H1 (cell line): Measurements from ENCODE around the gene CHPT1. TPM values are rescaled to one million over a fixed set of nuclear protein-coding genes. Genes with fewer than 3 reads are reported as not detected.
A peak's percentile ranks its signal among the peaks of the same experiment; 100 is the strongest.

Source experiments
- CTCF ChIA-PET: fragments of 300-600 bp; sonication (Branson Sonifier 250); formaldehyde crosslinking; loops from one replicate; lab custom pipeline; 2021; ENCODE audit not compliant: partially characterized antibody; lab: Charles Lee
- POLR2A ChIA-PET: fragments of 300-600 bp; sonication (Branson Sonifier 250); formaldehyde crosslinking; loops from one replicate; lab custom pipeline; 2021; ENCODE audit warnings: inconsistent platforms; ENCODE audit not compliant: partially characterized antibody; lab: Charles Lee
- DNase-seq, 2 experiments: peaks; one replicate each; pipeline versions ENCODE4 v3.0.0 to v3.0.0-alpha.2; 2010 to 2022; ENCODE audit warnings: low spot score in 2 of 2, low read depth in 1 of 2, mixed read lengths in 1 of 2
- FAIRE-seq: peaks from 2 replicates; lab custom pipeline; 2011; peaks lifted over from hg19 to GRCh38; lab: Jason Lieb, UNC
- H2AFZ ChIP-seq: 2 replicates; pipeline ENCODE4 v1.8.1; 2012; ENCODE audit warnings: low read length, inconsistent platforms
- H2AK5ac ChIP-seq: 2 replicates; pipeline ENCODE4 v1.6.1; 2013; ENCODE audit warnings: low read depth, low read length
- H2BK120ac ChIP-seq: replicated peaks from 2 replicates; pipeline ENCODE3; 2013; ENCODE audit warnings: low read depth, low read length, inconsistent platforms
- H2BK12ac ChIP-seq: 2 replicates; pipeline ENCODE4 v1.6.1; 2013; ENCODE audit warnings: low read depth, low read length
- H2BK15ac ChIP-seq: 2 replicates; pipeline ENCODE4 v1.6.1; 2013; ENCODE audit warnings: low read length
- H2BK20ac ChIP-seq: 2 replicates; pipeline ENCODE4 v1.6.1; 2013; ENCODE audit warnings: low read length
- H2BK5ac ChIP-seq: 2 replicates; pipeline ENCODE4 v1.6.1; 2013; ENCODE audit warnings: low read depth, low read length
- H3K14ac ChIP-seq: 2 replicates; pipeline ENCODE4 v1.6.1; 2013; ENCODE audit warnings: inconsistent platforms; ENCODE audit not compliant: insufficient read length
- H3K18ac ChIP-seq: 2 replicates; pipeline ENCODE4 v1.6.1; 2013; ENCODE audit warnings: low read length; ENCODE audit errors: extremely low read depth
- H3K23ac ChIP-seq: 2 replicates; pipeline ENCODE4 v1.6.1; 2013; ENCODE audit warnings: inconsistent platforms; ENCODE audit not compliant: insufficient read length
- H3K23me2 ChIP-seq: 2 replicates; pipeline ENCODE4 v1.6.1; 2013; ENCODE audit warnings: low read depth, low read length
- H3K27ac ChIP-seq: 2 replicates; pipeline ENCODE4 v1.6.1; 2011; ENCODE audit warnings: low read depth, low read length, inconsistent platforms
- H3K27me3 ChIP-seq, 4 experiments: replicated peaks in 1 of 4; 1 replicate in 1 of 4; 2 replicates in 3 of 4; pipeline versions ENCODE4 v1.6.1 to v1.8.1; 2011 to 2013; ENCODE audit warnings: low read length in 3 of 4, mild to moderate bottlenecking in 3 of 4, inconsistent platforms in 2 of 4, mixed read lengths in 2 of 4, moderate library complexity in 1 of 4; ENCODE audit not compliant: control insufficient read depth in 3 of 4, insufficient read depth in 3 of 4; ENCODE audit errors: extremely low read depth in 1 of 4
- H3K36me3 ChIP-seq, 4 experiments: 2 replicates each; pipeline versions ENCODE4 v1.6.1 to v1.8.1; 2011 to 2013; ENCODE audit warnings: mild to moderate bottlenecking in 4 of 4, low read length in 3 of 4, moderate library complexity in 2 of 4, control low read depth in 1 of 4, inconsistent platforms in 1 of 4; ENCODE audit not compliant: insufficient read depth in 4 of 4, control insufficient read depth in 2 of 4
- H3K4ac ChIP-seq: replicated peaks from 2 replicates; pipeline ENCODE3; 2013; ENCODE audit warnings: low read length, low read depth, mixed read lengths, inconsistent platforms; ENCODE audit not compliant: insufficient read length
- H3K4me1 ChIP-seq, 4 experiments: replicated peaks in 1 of 4; 1 replicate in 1 of 4; 2 replicates in 3 of 4; pipeline versions ENCODE4 v1.6.1 to v1.8.1; 2011 to 2013; ENCODE audit warnings: low read length in 3 of 4, inconsistent platforms in 2 of 4, mixed read lengths in 1 of 4; ENCODE audit not compliant: insufficient read depth in 4 of 4, control insufficient read depth in 3 of 4
- H3K4me2 ChIP-seq, 2 experiments: 2 replicates each; pipeline versions ENCODE4 v1.6.1 to v1.8.1; 2011 to 2013; ENCODE audit warnings: low read depth in 2 of 2, low read length in 2 of 2, control low read depth in 1 of 2, inconsistent platforms in 1 of 2, mild to moderate bottlenecking in 1 of 2; ENCODE audit not compliant: insufficient read depth in 1 of 2
- H3K4me3 ChIP-seq, 4 experiments: fragments of 200-600, 300-600 bp in 1 of 4; sonication (generic), shearing (Covaris generic), sonication (Bioruptor Twin) in 1 of 4; 2 replicates each; pipeline versions ENCODE4 v1.5.1 to v1.8.1; 2011 to 2016; ENCODE audit warnings: low read length in 4 of 4, low read depth in 3 of 4, control low read depth in 2 of 4, inconsistent platforms in 2 of 4, mild to moderate bottlenecking in 2 of 4, mixed read lengths in 1 of 4, moderate library complexity in 1 of 4; ENCODE audit not compliant: insufficient read depth in 2 of 4; ENCODE audit errors: extremely low read depth in 1 of 4
- H3K56ac ChIP-seq: replicated peaks from 2 replicates; pipeline ENCODE3; 2013; ENCODE audit warnings: low read depth, mild to moderate bottlenecking, mixed read lengths, low read length, inconsistent platforms; ENCODE audit not compliant: insufficient read length
- H3K79me1 ChIP-seq: 2 replicates; pipeline ENCODE4 v1.6.1; 2013; ENCODE audit warnings: low read depth, low read length, control low read depth
- H3K79me2 ChIP-seq, 2 experiments: 2 replicates each; pipeline versions ENCODE4 v1.6.1 to v1.8.1; 2012 to 2013; ENCODE audit warnings: low read length in 2 of 2, mild to moderate bottlenecking in 2 of 2, inconsistent platforms in 1 of 2; ENCODE audit not compliant: insufficient read depth in 2 of 2, control insufficient read depth in 1 of 2
- H3K9ac ChIP-seq, 4 experiments: replicated peaks in 1 of 4; 1 replicate in 1 of 4; 2 replicates in 3 of 4; pipeline versions ENCODE4 v1.6.1 to v1.8.1; 2011 to 2013; ENCODE audit warnings: low read depth in 3 of 4, low read length in 3 of 4, control low read depth in 2 of 4, mild to moderate bottlenecking in 2 of 4, moderate library complexity in 2 of 4, inconsistent platforms in 1 of 4; ENCODE audit errors: extremely low read depth in 1 of 4
- H3K9me3 ChIP-seq, 2 experiments: 2 replicates each; pipeline versions ENCODE4 v1.6.1 to v1.8.1; 2012 to 2013; ENCODE audit warnings: mild to moderate bottlenecking in 2 of 2, moderate library complexity in 2 of 2, control low read depth in 1 of 2, inconsistent platforms in 1 of 2, low read depth in 1 of 2, low read length in 1 of 2, mixed read lengths in 1 of 2; ENCODE audit not compliant: insufficient read depth in 2 of 2
- H4K20me1 ChIP-seq, 2 experiments: replicated peaks in 1 of 2; 2 replicates each; pipeline versions ENCODE3 to v1.8.1; 2011 to 2013; ENCODE audit warnings: inconsistent platforms in 2 of 2, low read length in 2 of 2, mild to moderate bottlenecking in 1 of 2; ENCODE audit not compliant: insufficient read depth in 2 of 2, control insufficient read depth in 1 of 2
- H4K5ac ChIP-seq: 2 replicates; pipeline ENCODE4 v1.6.1; 2013; ENCODE audit warnings: low read length, low read depth, mixed read lengths, inconsistent platforms; ENCODE audit not compliant: insufficient read length
- H4K8ac ChIP-seq: 2 replicates; pipeline ENCODE4 v1.8.0; 2013; ENCODE audit warnings: mild to moderate bottlenecking, moderate library complexity, low read length, inconsistent platforms; ENCODE audit not compliant: insufficient read depth; ENCODE audit errors: extremely low read depth
- H4K91ac ChIP-seq: replicated peaks from 2 replicates; pipeline ENCODE3; 2013; ENCODE audit warnings: low read length, mixed read lengths, inconsistent platforms; ENCODE audit not compliant: insufficient read length
- CTCF ChIP-seq, 3 experiments: IDR thresholded peaks; 1 replicate in 2 of 3; 2 replicates in 1 of 3; pipeline versions ENCODE4 v1.5.1 to v1.6.1; 2011; ENCODE audit warnings: low read length in 3 of 3, mild to moderate bottlenecking in 3 of 3, inconsistent platforms in 2 of 3, low read depth in 1 of 3, moderate library complexity in 1 of 3; ENCODE audit not compliant: insufficient read depth in 1 of 3; ENCODE audit errors: control extremely low read depth in 1 of 3
- KDM5A ChIP-seq: fragments of 200-600 bp; IDR thresholded peaks from 2 replicates; pipeline ENCODE4 v1.7.1; 2012; ENCODE audit warnings: mild to moderate bottlenecking, low read length, inconsistent platforms, mixed read lengths
- RAD21 ChIP-seq, 2 experiments: IDR thresholded peaks in 1 of 2; conservative IDR thresholded peaks in 1 of 2; 2 replicates each; pipeline ENCODE4 v1.6.1; 2011; ENCODE audit warnings: low read depth in 2 of 2, low read length in 2 of 2, improper control_type of control experiment in 1 of 2, inconsistent platforms in 1 of 2, mild to moderate bottlenecking in 1 of 2, moderate library complexity in 1 of 2
- RFX5 ChIP-seq: IDR thresholded peaks from 2 replicates; pipeline ENCODE4 v1.6.1; 2011; ENCODE audit warnings: low read depth, low read length, improper control_type of control experiment, borderline replicate concordance
- WGBS, 2 experiments: shearing (Covaris generic) in 1 of 2; methylation state at CpG; one replicate each; pipeline versions ENCODE4 v1.1.6 to v1.1.7; 2013 to 2015; ENCODE audit warnings: low lambda C conversion rate in 2 of 2, mixed read lengths in 2 of 2, inconsistent platforms in 1 of 2, low coverage in 1 of 2, missing lambda C conversion rate in 1 of 2; ENCODE audit not compliant: insufficient replicate concordance in 2 of 2, insufficient coverage in 1 of 2, insufficient read length in 1 of 2; ENCODE audit errors: extremely low coverage in 1 of 2, missing lambda C conversion rate in 1 of 2; 5-methylcytosine and 5-hydroxymethylcytosine counted together
- polyA plus RNA-seq, 7 experiments: library from polyadenylated mRNA; depleted of rRNA in 3 of 7; stranded (reverse) in 5 of 7; unstranded in 2 of 7; fragments of >200 nt in 5 of 7; fragments of 200-250 nt in 2 of 7; gene quantifications; 1 replicate in 5 of 7; 2 replicates in 1 of 7; 4 replicates in 1 of 7; pipeline versions ENCODE4 v1.2.1 to v1.2.3, GENCODE V29; 2011 to 2013; ENCODE audit warnings: missing spikeins in 2 of 7, mixed read lengths in 2 of 7
- total RNA-seq: library from RNA; stranded (reverse); fragmentation: NEBNext Ultra II Directional; extraction: Animal tissue kit (Norgen Biotek cat#: 25700); gene quantifications from 2 replicates; pipeline ENCODE4 v1.2.1, GENCODE V29; 2021

Gene CHPT1
- total and polyA plus RNA-seq, 2 of the 8 experiments (the other 6 are each of a cell fraction or from before 2014, with no cell fraction given): 13.3 to 22.5 TPM

DNA sequence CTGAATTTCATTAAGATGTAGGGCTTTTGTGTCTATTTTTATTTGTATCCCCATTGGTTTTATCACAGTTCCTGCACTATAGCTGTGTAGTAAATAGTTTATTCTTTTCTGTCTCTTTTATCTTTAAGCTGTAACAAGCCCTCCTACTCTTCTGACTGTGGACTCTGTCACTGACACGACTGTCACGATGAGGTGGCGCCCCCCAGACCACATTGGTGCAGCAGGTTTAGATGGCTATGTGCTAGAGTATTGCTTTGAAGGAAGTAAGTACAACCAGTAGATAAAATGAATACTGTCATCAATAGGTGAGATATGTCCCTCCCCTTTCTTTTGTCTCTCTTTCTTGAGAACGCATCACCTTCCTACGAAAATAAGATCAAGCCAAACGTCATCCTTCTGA is 34.1 kb upstream of the CHPT1 start:
- ChIA-PET CTCF (interaction anchor here (0.5 to 1.3 kb wide), 4 partner anchors 12 to 174 kb away, joined by 3 to 5 read pairs (median 4); no protein-coding TSS in a partner anchor), POLR2A (no interaction called here)
- Histone ChIP-seq H3K9ac (no peak overlapping the region), H4K91ac (no peak overlapping the region), H2BK12ac (no peak overlapping the region), H3K4me3 (no peak overlapping the region), H2BK120ac (no peak overlapping the region), H2BK20ac (no peak overlapping the region), H2AFZ (no peak overlapping the region), H3K36me3 (no peaks in the 10 kb centered on the region), H3K56ac (no peak overlapping the region), H4K20me1 (no peaks in the 10 kb centered on the region), H3K27me3 (no peaks in the 10 kb centered on the region), H3K9me3 (no peaks in the 10 kb centered on the region), H3K79me2 (no peaks in the 10 kb centered on the region), H3K23me2 (no peaks in the 10 kb centered on the region), H3K23ac (no peak overlapping the region), H2BK15ac (no peak overlapping the region), H3K4me2 (no peak overlapping the region), H4K8ac (no peak overlapping the region), H3K79me1 (no peaks in the 10 kb centered on the region), H3K18ac (no peak overlapping the region), H3K4ac (no peak overlapping the region), H3K27ac (no peak overlapping the region), H3K4me1 (peaks cover 0 to 3% (median 0%) of the 10 kb centered on the region in 4 experiments; a peak in 1 of 7 replicates), H3K14ac (no peak overlapping the region), H2AK5ac (no peak overlapping the region), H2BK5ac (no peak overlapping the region), H4K5ac (no peak overlapping the region)
- 83% methylated on average over 6 of the region's 6 CpGs; no CpG with 5 or more reads in 1 of the 2 experiments for WGBS, 2 experiments
- DNase-seq (no peak), FAIRE-seq (no peak)
- peak; percentile 7 to 15; a peak in 2 of 4 replicates for TF ChIP-seq RAD21 (IDR thresholded peaks at IDR 0.05 in 1 of 2, conservative IDR thresholded peaks at IDR 0.05 in 1 of 2; ENCODE audit: low read depth in 2 of 2, low read length in 2 of 2)
- TF ChIP-seq RFX5: no peak
- peak in 1 of 3 experiments; percentile 22; a peak in 1 of 4 replicates for TF ChIP-seq CTCF (IDR thresholded peaks at IDR 0.05; ENCODE audit: control extremely low read depth in 1 of 3, insufficient read depth in 1 of 3, low read depth in 1 of 3, low read length in 3 of 3)
- no peak for TF ChIP-seq KDM5A
- TF ChIP-seq, all 59 proteins: peak for 2
